NCI-H1417 (cell line): ENCODE results near the gene LNP1.
"Not testable (repeated sequence)": the region's sequence is repeated elsewhere in the genome, so short reads cannot be mapped to it uniquely, and the experiment has no call there.

ENCODE experiments used
- DNase-seq, 3 experiments: peaks; one replicate each; lab custom pipeline; 2025; lab: John Stamatoyannopoulos, UW

Gene LNP1

GRCh38 chr3:100400780-100401673 lies at the start of gene LNP1, which contains the start of gene TOMM70:
Gene LNP1, plus strand, starts transcription at chr3:100401539. Its CDS starts 28,191 bp downstream, at chr3:100429730.
Gene TOMM70, minus strand, starts transcription at chr3:100401089. Its CDS starts 140 bp downstream, at chr3:100400949.
- DNase-seq: peak; percentile 98 to 99 (median 99)

GRCh38 chr3:100351770-100352169 lies 49.6 kb upstream of the LNP1 start:
- DNase-seq: not testable (repeated sequence)

- no peak for DNase-seq
Measured at GRCh38 chr3:100352296-100353231, 48.8 kb upstream of the LNP1 start.

- DNase-seq: no peak
Measured at GRCh38 chr3:100354850-100355249, 46.5 kb upstream of the LNP1 start.

- DNase-seq: no peak
Measured at GRCh38 chr3:100358413-100358812, 42.9 kb upstream of the LNP1 start.

GRCh38 chr3:100359035-100359434 lies 42.3 kb upstream of the LNP1 start:
- no peak for DNase-seq

- DNase-seq: no peak
Measured at GRCh38 chr3:100360757-100361496, 40.4 kb upstream of the LNP1 start.

- no peak for DNase-seq
Measured at GRCh38 chr3:100361897-100362296, 39.4 kb upstream of the LNP1 start.

- no peak for DNase-seq
Measured at GRCh38 chr3:100364421-100364820, 36.9 kb upstream of the LNP1 start.

GRCh38 chr3:100366424-100366823 lies 34.9 kb upstream of the LNP1 start:
- no peak for DNase-seq

GRCh38 chr3:100368441-100368840 lies 32.9 kb upstream of the LNP1 start:
- DNase-seq: no peak

- no peak for DNase-seq
Measured at GRCh38 chr3:100370756-100371155, 30.6 kb upstream of the LNP1 start.

- no peak for DNase-seq
Measured at GRCh38 chr3:100374521-100374920, 26.8 kb upstream of the LNP1 start.

- no peak for DNase-seq
Measured at GRCh38 chr3:100376301-100376700, 25.0 kb upstream of the LNP1 start.

GRCh38 chr3:100384733-100385525 lies 16.4 kb upstream of the LNP1 start:
- DNase-seq: no peak

GRCh38 chr3:100386437-100387074 lies 14.8 kb upstream of the LNP1 start:
- no peak for DNase-seq

- no peak for DNase-seq
Measured at GRCh38 chr3:100389025-100389424, 12.3 kb upstream of the LNP1 start.

GRCh38 chr3:100395679-100396431 lies 5.5 kb upstream of the LNP1 start:
- DNase-seq: no peak

- no peak for DNase-seq
Measured at GRCh38 chr3:100396967-100397366, 4.4 kb upstream of the LNP1 start.
